Endothelial cell of umbilical vein (primary cell): ENCODE data around the gene TTLL4. TPM values are rescaled to one million over a fixed set of nuclear protein-coding genes. Genes with fewer than 3 reads are reported as not detected.

Experiments used
- BruUV-seq: library from RNA; stranded (reverse); fragments of 400-500 nt; replicated peaks from 2 replicates; lab custom pipeline; 2021; lab: Mats Ljungman, UMichigan
- CTCF ChIA-PET: fragments of 300-600, 350-600 bp; sonication (Branson Sonifier 250); formaldehyde crosslinking; loops from one replicate; lab custom pipeline; 2021; ENCODE audit warnings: antibody characterized with exemption, inconsistent platforms; lab: Charles Lee
- POLR2A ChIA-PET: fragments of 300-600, 350-600 bp; sonication (Branson Sonifier 250); formaldehyde crosslinking; loops from one replicate; lab custom pipeline; 2021; ENCODE audit warnings: antibody characterized with exemption, inconsistent platforms; lab: Charles Lee
- DNase-seq: peaks from one replicate; pipeline ENCODE4 v3.0.0-alpha.2; 2011; ENCODE audit warnings: low read depth, low spot score
- FAIRE-seq: peaks from 2 replicates; lab custom pipeline; 2011; peaks lifted over from hg19 to GRCh38; lab: Jason Lieb, UNC
- H2AFZ ChIP-seq: 2 replicates; pipeline ENCODE4 v1.6.0; 2012; ENCODE audit warnings: low read depth, low read length, control low read depth, inconsistent platforms
- H3K27ac ChIP-seq: 2 replicates; pipeline ENCODE4 v1.5.1; 2011; ENCODE audit warnings: low read depth, mild to moderate bottlenecking, control low read depth, low read length, moderate library complexity; ENCODE audit not compliant: insufficient read depth
- H3K27me3 ChIP-seq, 2 experiments: 2 replicates each; pipeline versions ENCODE4 v1.6.0 to v1.6.1; 2011; ENCODE audit warnings: low read length in 2 of 2, mixed read lengths in 1 of 2; ENCODE audit not compliant: control insufficient read depth in 2 of 2, insufficient read depth in 2 of 2
- H3K36me3 ChIP-seq, 2 experiments: 2 replicates in 1 of 2; 3 replicates in 1 of 2; pipeline ENCODE4 v1.5.1; 2011; ENCODE audit warnings: low read length in 2 of 2, mild to moderate bottlenecking in 1 of 2, moderate library complexity in 1 of 2; ENCODE audit not compliant: control insufficient read depth in 2 of 2, insufficient read depth in 2 of 2; ENCODE audit errors: extremely low read depth in 1 of 2
- H3K4me1 ChIP-seq: 3 replicates; pipeline ENCODE4 v1.5.1; 2011; ENCODE audit warnings: mild to moderate bottlenecking, low read length; ENCODE audit not compliant: control insufficient read depth, insufficient read depth; ENCODE audit errors: extremely low read depth
- H3K4me2 ChIP-seq: 2 replicates; pipeline ENCODE4 v1.6.1; 2011; ENCODE audit warnings: low read length, control low read depth, mixed read lengths; ENCODE audit not compliant: insufficient read depth
- H3K4me3 ChIP-seq, 3 experiments: fragments of 200-600 bp in 1 of 3; sonication (generic), shearing (Covaris generic) in 1 of 3; replicated peaks in 1 of 3; 2 replicates each; pipeline ENCODE4 v1.5.1; 2011 to 2016; ENCODE audit warnings: control low read depth in 3 of 3, low read length in 3 of 3, mild to moderate bottlenecking in 2 of 3, inconsistent platforms in 1 of 3, low read depth in 1 of 3, moderate library complexity in 1 of 3; ENCODE audit not compliant: insufficient read depth in 1 of 3
- H3K79me2 ChIP-seq: 2 replicates; pipeline ENCODE4 v1.6.0; 2012; ENCODE audit warnings: low read length, inconsistent platforms; ENCODE audit not compliant: control insufficient read depth, insufficient read depth
- H3K9ac ChIP-seq: replicated peaks from 2 replicates; pipeline ENCODE3; 2011; ENCODE audit warnings: low read length, control low read depth; ENCODE audit not compliant: insufficient read depth; ENCODE audit errors: extremely low read depth
- H3K9me1 ChIP-seq: replicated peaks from 3 replicates; pipeline ENCODE4 v1.6.0; 2011; ENCODE audit warnings: mild to moderate bottlenecking, low read length; ENCODE audit not compliant: control insufficient read depth, insufficient read depth; ENCODE audit errors: extremely low read depth
- H3K9me3 ChIP-seq: replicated peaks from 2 replicates; pipeline ENCODE4 v1.5.1; 2012; ENCODE audit warnings: low read length, inconsistent platforms; ENCODE audit not compliant: control insufficient read depth, insufficient read depth
- H4K20me1 ChIP-seq: replicated peaks from 2 replicates; pipeline ENCODE3; 2011; ENCODE audit warnings: mild to moderate bottlenecking, low read length; ENCODE audit not compliant: control insufficient read depth, insufficient read depth; ENCODE audit errors: extremely low read depth
- CTCF ChIP-seq, 2 donors: IDR thresholded peaks; 1 replicate in 1 of 2; 2 replicates in 1 of 2; pipeline ENCODE4 v1.5.1; 2011; ENCODE audit warnings: low read length in 2 of 2, mild to moderate bottlenecking in 2 of 2, moderate library complexity in 2 of 2, control low read depth in 1 of 2, inconsistent platforms in 1 of 2, low read depth in 1 of 2; ENCODE audit not compliant: insufficient read depth in 1 of 2; ENCODE audit errors: extremely low read depth in 1 of 2
- EZH2 ChIP-seq: IDR thresholded peaks from 2 replicates; pipeline ENCODE4 v1.6.1; 2012; ENCODE audit warnings: borderline replicate concordance, low read depth, mild to moderate bottlenecking, moderate library complexity, low read length, inconsistent platforms; ENCODE audit not compliant: severe bottlenecking
- FOS ChIP-seq: IDR thresholded peaks from 2 replicates; pipeline ENCODE4 v1.6.1; 2011; ENCODE audit warnings: mild to moderate bottlenecking, low read length, moderate library complexity, borderline replicate concordance; ENCODE audit not compliant: insufficient read depth
- GATA2 ChIP-seq: IDR thresholded peaks from 2 replicates; pipeline ENCODE4 v1.7.0; 2011; ENCODE audit warnings: low read depth, mild to moderate bottlenecking, moderate library complexity, mixed read lengths, low read length; ENCODE audit not compliant: insufficient read length, insufficient read depth
- JUN ChIP-seq: IDR thresholded peaks from 2 replicates; pipeline ENCODE4 v1.6.1; 2011; ENCODE audit warnings: borderline replicate concordance, low read depth; ENCODE audit not compliant: insufficient read length, insufficient read depth
- MAX ChIP-seq: IDR thresholded peaks from 2 replicates; pipeline ENCODE4 v1.6.1; 2011; ENCODE audit not compliant: insufficient read depth, insufficient read length
- MYC ChIP-seq: IDR thresholded peaks from one replicate; pipeline ENCODE4 v1.6.1; 2011; ENCODE audit warnings: mild to moderate bottlenecking, low read depth, low read length
- POLR2A ChIP-seq: IDR thresholded peaks from 2 replicates; pipeline ENCODE4 v1.6.1; 2012; ENCODE audit warnings: low read depth, mild to moderate bottlenecking, control low read depth, low read length
- POLR2AphosphoS5 ChIP-seq: IDR thresholded peaks from 2 replicates; pipeline ENCODE4 v1.6.1; 2012; ENCODE audit warnings: low read depth, mild to moderate bottlenecking, control low read depth, low read length, moderate library complexity; ENCODE audit not compliant: insufficient read depth
- dilution Hi-C: fragments of 300-500 bp; cut with MboI; formaldehyde crosslinking; loops from one replicate; pipeline ENCODE4 v1.15.0; 2019; ENCODE audit warnings: low sequenced_read_pairs; ENCODE audit not compliant: extremely low pct_ligation_motif_present
- intact Hi-C: fragments of 100-400 bp; cut with micrococcal nuclease; formaldehyde crosslinking; loops from one replicate; pipeline ENCODE4 v1.10.0; 2022
- polyA plus RNA-seq, 4 experiments: library from polyadenylated mRNA; depleted of rRNA in 3 of 4; stranded (reverse) in 3 of 4; unstranded in 1 of 4; fragments of >200 nt; gene quantifications; 2 replicates each; pipeline versions ENCODE4 v1.2.1 to v1.2.3, GENCODE V29; 2011 to 2012; ENCODE audit warnings: missing spikeins in 1 of 4
- total RNA-seq: library from RNA; stranded (reverse); gene quantifications from 2 replicates; pipeline ENCODE4 v1.2.3, GENCODE V29; 2021

TTLL4 gene
- total and polyA plus RNA-seq, 2 donors (not counting 3 experiments of a cell fraction or from before 2014, with no cell fraction given) = 26.7 to 45.0 TPM

GRCh38 chr2:218786133-218786532 lies 75.5 kb downstream of the TTLL4 start:
- no peaks in the 10 kb centered on the region for H3K9me1 ChIP-seq
- POLR2A ChIA-PET = no interaction called here
- no peak overlapping the region for H3K4me3 ChIP-seq
- no peaks in the 10 kb centered on the region for H4K20me1 ChIP-seq
- H3K79me2 ChIP-seq = no peaks in the 10 kb centered on the region
- dilution Hi-C loops (no loop called here), intact Hi-C loops (no loop called here)
- peaks cover 0 to 2% of the 10 kb centered on the region in 2 experiments for H3K27me3 ChIP-seq
- TF ChIP-seq POLR2AphosphoS5 (no peak), CTCF (IDR thresholded peaks at IDR 0.05; ENCODE audit: extremely low read depth in 1 of 2, insufficient read depth in 1 of 2, low read depth in 1 of 2, low read length in 2 of 2) (no peak), FOS (no peak), JUN (no peak), GATA2 (no peak), MYC (no peak), MAX (no peak), POLR2A (no peak), EZH2 (no peak)
- H2AFZ ChIP-seq = no peak overlapping the region
- H3K27ac ChIP-seq = no peak overlapping the region
- H3K9me3 ChIP-seq = no peaks in the 10 kb centered on the region
- DNase-seq (no peak), FAIRE-seq (no peak)
- H3K36me3 ChIP-seq = no peaks in the 10 kb centered on the region
- no peak overlapping the region for H3K4me2 ChIP-seq
- BruUV-seq = no TSS peak
- CTCF ChIA-PET = interaction anchor here (1.1 kb wide), 1 partner anchor 61 kb away, joined by 4 read pairs; no protein-coding TSS in a partner anchor
- peaks cover 5% of the 10 kb centered on the region for H3K4me1 ChIP-seq
- H3K9ac ChIP-seq = no peak overlapping the region
